Ishikawa (cell line): ENCODE measurements around the gene MILR1.

ENCODE experiments used
- EGR1 ChIP-seq: IDR thresholded peaks from 2 replicates; pipeline ENCODE4 v1.6.1; 2012
- YY1 ChIP-seq: IDR thresholded peaks from 2 replicates; pipeline ENCODE4 v1.6.1; 2012; ENCODE audit warnings: low read depth

GRCh38 chr17:64458756-64459155 is 9.8 kb downstream of the MILR1 start:
- TF ChIP-seq YY1 (no peak), EGR1 (no peak)
